Ovary (tissue), 10 donors: ENCODE measurements around the gene TMEM252. TPM values are rescaled to one million over a fixed set of nuclear protein-coding genes. Genes with fewer than 3 reads are reported as not detected.

Source experiments
- DNase-seq, 5 donors: peaks; one replicate each; pipeline ENCODE4 v3.0.0-alpha.2; 2019 to 2020
- H3K27ac ChIP-seq, 2 donors: fragments of 200-600 bp; one replicate each; pipeline versions ENCODE4 v1.5.1 to v1.8.0; 2019 to 2022
- H3K27me3 ChIP-seq: fragments of 200-600 bp; one replicate; pipeline ENCODE4 v1.8.0; 2022
- H3K36me3 ChIP-seq: fragments of 200-600 bp; sonication (generic); one replicate; pipeline ENCODE4 v1.5.1; 2019
- H3K4me1 ChIP-seq: one replicate; pipeline ENCODE4 v1.8.1; 2013; ENCODE audit warnings: mild to moderate bottlenecking, moderate library complexity; ENCODE audit not compliant: insufficient read depth
- H3K4me3 ChIP-seq: fragments of 200-600 bp; sonication (generic); one replicate; pipeline ENCODE4 v1.5.1; 2017
- H3K9me3 ChIP-seq, 2 donors: fragments of 200-600 bp in 1 of 2; sonication (generic) in 1 of 2; one replicate each; pipeline versions ENCODE4 v1.5.1 to v1.8.1; 2013 to 2019; ENCODE audit warnings: mild to moderate bottlenecking in 1 of 2, moderate library complexity in 1 of 2
- EP300 ChIP-seq: sonication (generic); formaldehyde crosslinking; IDR thresholded peaks from one replicate; pipeline ENCODE4 v1.6.1; 2017; ENCODE audit warnings: antibody characterized with exemption
- POLR2A ChIP-seq: fragments of 450-650 bp; IDR thresholded peaks from one replicate; pipeline ENCODE4 v1.6.1; 2017; ENCODE audit warnings: antibody characterized with exemption, mild to moderate bottlenecking, moderate library complexity
- WGBS, 3 donors: extraction: QIAGEN DNeasy Blood & Tissue Kit in 1 of 3; methylation state at CpG; one replicate each; pipeline versions ENCODE4 v1.1.5 to v1.1.7; 2013 to 2017; 5-methylcytosine and 5-hydroxymethylcytosine counted together
- intact Hi-C, 4 donors: fragments of 100-400 bp; cut with DNase I; formaldehyde crosslinking; loops; one replicate each; pipeline versions ENCODE4 v1.11.0 to v1.15.1; 2022 to 2023
- long read RNA-seq, 3 donors: library from polyadenylated mRNA in 2 of 3; unstranded in 2 of 3; transcript quantifications; one replicate each; pipeline ENCODE4 v2.0.0 and lab custom pipeline, GENCODE V29; 2021 to 2026
- polyA plus RNA-seq, 2 donors: library from polyadenylated mRNA; stranded (reverse); fragments of 200-250 nt in 1 of 2; fragments of 350-450 nt in 1 of 2; fragmentation: Illumina TruSeq in 1 of 2; extraction: RNeasy Lipid Tissue Mini Kit (QIAGEN cat#74804) in 1 of 2; gene quantifications; one replicate each; pipeline ENCODE4 v1.2.3, GENCODE V29; 2013 to 2014
- total RNA-seq, 7 donors: library from RNA; depleted of rRNA in 2 of 7; stranded (reverse); fragments of >200 nt in 2 of 7; fragmentation: NEBNext Ultra II Directional in 3 of 7; extraction: Animal tissue kit (Norgen Biotek cat#: 25700) in 3 of 7; gene quantifications; one replicate each; pipeline versions ENCODE4 v1.1.0 to v1.2.4, GENCODE V29; 2016 to 2023
- TF ChIP-seq, protein P1 (sequence below), 3 donors: fragments of 450-650 bp in 2 of 3; fragments of 200-600 bp in 1 of 3; IDR thresholded peaks; one replicate each; pipeline versions ENCODE4 v1.5.1 to v1.8.0; 2016 to 2022; ENCODE audit warnings: antibody characterized with exemption in 3 of 3, mild to moderate bottlenecking in 1 of 3
- donor health status: DM: no; HTN: no; CAD: no; lungs with moderate emphysema.
- donor health status: DM: no; HTN: no; CAD: no.
- donor health status: Bipolar disorder and iron deficiency.
- donor health status: DM: yes; HTN: yes; CAD: no.
- donor health status: DM: no; HTN: no; CAD: no.
- donor health status: DM: yes; HTN: yes; CAD: no.

The TMEM252 gene
- under 1 TPM in 1 of 7 donors, not detected in 6; 0.24 TPM for total RNA-seq
- not detected for polyA plus RNA-seq
- long read RNA-seq, donor 1: 0 reads
- long read RNA-seq, donor 2: 0 reads
- long read RNA-seq, donor 3: 0 reads

DNA sequence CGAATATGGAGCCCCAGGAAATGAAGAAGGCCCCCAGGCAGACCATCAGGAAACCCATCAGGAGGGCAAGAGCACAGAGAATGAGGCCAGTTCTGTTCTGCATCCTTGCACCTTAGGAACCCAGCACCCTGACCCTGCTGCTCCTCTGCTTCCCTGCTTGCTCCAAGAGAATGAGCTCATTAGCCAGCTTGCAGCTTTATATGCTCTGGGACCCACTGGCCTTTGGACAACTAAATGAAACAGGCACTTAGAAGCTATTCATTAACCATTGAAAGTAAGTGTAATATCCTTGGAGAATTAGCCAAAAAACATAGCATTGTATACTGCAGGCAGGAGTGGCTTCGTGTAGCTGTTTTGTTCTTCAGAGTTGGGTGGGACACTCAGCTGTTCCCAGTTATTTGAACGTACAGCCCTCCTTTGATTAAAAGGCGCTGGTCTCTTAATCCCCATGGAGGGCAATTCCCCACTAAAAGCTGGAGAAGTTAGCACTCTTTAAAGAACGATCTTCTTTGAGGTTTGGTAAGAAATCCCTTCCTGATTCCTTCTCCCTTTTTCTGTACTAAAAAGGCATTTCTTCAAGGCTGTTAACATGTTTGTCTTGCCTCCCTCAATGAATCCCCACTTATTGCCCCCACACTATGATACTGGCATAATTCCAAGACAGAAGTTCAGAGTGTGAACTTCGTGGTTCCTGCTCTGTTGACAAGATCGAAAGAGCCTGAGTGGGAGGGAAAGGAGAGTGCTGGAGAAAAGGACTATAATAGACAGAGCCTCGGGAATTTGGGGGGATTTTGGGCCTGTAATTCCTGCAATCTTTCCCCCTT, at the start of gene TMEM252:
TMEM252 (minus strand) TSS at position 172 of the 824 bp plus-strand sequence; CDS start at position 103, 69 bp downstream.
- no peaks in the 10 kb centered on the region for H3K36me3 ChIP-seq
- DNase-seq: no peak
- no peaks in the 10 kb centered on the region for H3K27me3 ChIP-seq
- WGBS, 3 donors: 15 to 22% (median 20%) methylated on average over 8 of the region's 8 CpGs
- intact Hi-C loops: no loop called here
- no peaks in the 10 kb centered on the region for H3K9me3 ChIP-seq
- no peak within 1 kb of the TSS for H3K4me3 ChIP-seq
- H3K27ac ChIP-seq: no peak within 1 kb of the TSS
- H3K4me1 ChIP-seq: no peaks in the 10 kb centered on the region
- no peak for TF ChIP-seq EP300
- TF ChIP-seq POLR2A: no peak
- TF ChIP-seq, protein P1, sequence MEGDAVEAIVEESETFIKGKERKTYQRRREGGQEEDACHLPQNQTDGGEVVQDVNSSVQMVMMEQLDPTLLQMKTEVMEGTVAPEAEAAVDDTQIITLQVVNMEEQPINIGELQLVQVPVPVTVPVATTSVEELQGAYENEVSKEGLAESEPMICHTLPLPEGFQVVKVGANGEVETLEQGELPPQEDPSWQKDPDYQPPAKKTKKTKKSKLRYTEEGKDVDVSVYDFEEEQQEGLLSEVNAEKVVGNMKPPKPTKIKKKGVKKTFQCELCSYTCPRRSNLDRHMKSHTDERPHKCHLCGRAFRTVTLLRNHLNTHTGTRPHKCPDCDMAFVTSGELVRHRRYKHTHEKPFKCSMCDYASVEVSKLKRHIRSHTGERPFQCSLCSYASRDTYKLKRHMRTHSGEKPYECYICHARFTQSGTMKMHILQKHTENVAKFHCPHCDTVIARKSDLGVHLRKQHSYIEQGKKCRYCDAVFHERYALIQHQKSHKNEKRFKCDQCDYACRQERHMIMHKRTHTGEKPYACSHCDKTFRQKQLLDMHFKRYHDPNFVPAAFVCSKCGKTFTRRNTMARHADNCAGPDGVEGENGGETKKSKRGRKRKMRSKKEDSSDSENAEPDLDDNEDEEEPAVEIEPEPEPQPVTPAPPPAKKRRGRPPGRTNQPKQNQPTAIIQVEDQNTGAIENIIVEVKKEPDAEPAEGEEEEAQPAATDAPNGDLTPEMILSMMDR (IDR thresholded peaks at IDR 0.05): no peak

DNA sequence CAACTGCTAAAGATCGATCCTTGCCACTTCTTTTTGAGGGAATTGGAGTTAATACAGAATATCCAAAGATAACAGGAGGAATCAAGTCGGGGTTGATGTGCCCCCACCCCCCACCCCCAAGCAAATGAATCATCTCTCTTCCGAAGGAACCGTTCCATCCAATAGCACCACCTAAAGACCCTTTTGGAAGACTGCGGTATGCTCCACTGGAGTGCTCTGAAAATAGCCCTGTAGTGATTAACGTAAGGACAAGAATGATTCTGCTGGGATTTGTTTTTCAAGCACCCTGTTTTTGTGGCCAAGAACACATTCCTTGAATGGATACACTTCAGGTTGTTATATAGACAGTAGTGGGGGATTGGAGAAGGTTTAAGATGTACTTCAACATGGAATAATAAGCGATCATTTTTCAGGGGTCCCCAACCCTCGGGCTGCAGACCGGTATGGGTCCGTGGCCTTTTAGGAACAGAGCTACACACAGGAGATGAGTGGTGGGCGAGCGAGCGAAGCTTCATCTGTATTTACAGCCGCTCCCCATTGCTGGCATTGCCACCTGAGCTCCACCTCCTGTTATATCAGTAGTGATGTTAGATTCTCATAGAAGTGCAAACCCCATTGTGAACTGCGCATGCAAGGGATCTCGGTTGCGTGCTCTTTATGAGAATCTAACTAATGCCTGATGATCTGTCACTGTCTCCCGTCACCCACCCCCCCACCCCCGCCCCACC, 44.5 kb upstream of the TMEM252 start:
- Histone ChIP-seq H3K27ac (no peak overlapping the region), H3K4me1 (no peaks in the 10 kb centered on the region), H3K9me3 (no peaks in the 10 kb centered on the region), H3K4me3 (no peak overlapping the region), H3K27me3 (no peaks in the 10 kb centered on the region), H3K36me3 (no peaks in the 10 kb centered on the region)
- intact Hi-C loops: loop anchor here in 1 of 4 donors (10.0 kb wide), 3 partner anchors 370 to 440 kb away; no protein-coding TSS in a partner anchor
- TF ChIP-seq EP300 (no peak), POLR2A (no peak)
- TF ChIP-seq, protein P1 (IDR thresholded peaks at IDR 0.05): no peak
- WGBS, 3 donors: 77 to 79% (median 77%) methylated on average over 19 of the region's 19 CpGs
- no peak for DNase-seq

DNA sequence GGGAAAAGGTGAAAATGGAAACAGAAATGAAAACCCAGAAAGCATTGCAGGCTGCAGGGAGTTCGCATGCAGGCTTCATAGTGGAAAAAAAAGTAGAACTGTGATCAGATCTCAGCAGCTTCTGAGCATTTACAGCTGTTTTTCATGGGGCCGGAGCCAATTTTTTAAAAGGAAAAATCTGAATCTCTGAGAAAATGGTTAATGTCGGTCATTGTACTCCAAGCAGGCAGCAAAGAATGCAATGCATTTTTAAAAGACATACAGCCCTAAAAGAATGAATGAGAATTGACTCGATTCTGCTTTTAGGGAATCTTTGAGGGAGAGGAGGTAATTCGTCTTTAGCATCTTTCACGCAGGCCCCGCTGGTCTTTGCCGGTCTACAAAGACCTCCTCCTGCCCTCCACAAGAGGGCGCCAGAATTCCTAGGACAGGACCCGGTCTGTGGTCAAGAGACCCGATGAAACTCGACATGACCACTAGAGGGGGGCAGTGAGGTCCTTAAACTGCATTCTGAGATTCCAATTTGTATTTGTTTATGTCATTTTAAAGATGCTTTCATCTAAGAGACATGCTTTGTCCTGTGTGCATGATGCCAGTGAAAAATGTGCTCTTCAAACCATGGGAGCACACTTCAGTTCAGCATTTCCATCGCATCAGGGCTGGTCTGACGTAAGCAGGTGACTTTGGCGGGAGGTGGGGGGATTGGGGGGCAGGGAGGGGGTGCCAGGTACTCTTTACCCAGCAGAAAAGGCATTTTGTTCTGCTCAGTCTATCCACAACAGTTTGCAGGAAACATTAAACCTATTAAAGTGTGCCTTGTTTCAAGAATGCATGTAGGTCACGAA, 43.7 kb upstream of the TMEM252 start:
- Histone ChIP-seq H3K9me3 (no peaks in the 10 kb centered on the region), H3K27me3 (no peaks in the 10 kb centered on the region), H3K4me1 (no peaks in the 10 kb centered on the region), H3K36me3 (no peaks in the 10 kb centered on the region), H3K27ac (no peak overlapping the region), H3K4me3 (no peak overlapping the region)
- TF ChIP-seq, protein P1 (IDR thresholded peaks at IDR 0.05): peak; percentile 53 to 66 (median 66)
- no peak for TF ChIP-seq POLR2A
- TF ChIP-seq EP300: no peak
- intact Hi-C loops: loop anchor here in 1 of 4 donors (10.0 kb wide), 3 partner anchors 370 to 440 kb away; no protein-coding TSS in a partner anchor
- WGBS, 3 donors: 16 to 21% (median 18%) methylated on average over 16 of the region's 16 CpGs
- DNase-seq: peak; percentile 59 to 78 (median 74)

DNA sequence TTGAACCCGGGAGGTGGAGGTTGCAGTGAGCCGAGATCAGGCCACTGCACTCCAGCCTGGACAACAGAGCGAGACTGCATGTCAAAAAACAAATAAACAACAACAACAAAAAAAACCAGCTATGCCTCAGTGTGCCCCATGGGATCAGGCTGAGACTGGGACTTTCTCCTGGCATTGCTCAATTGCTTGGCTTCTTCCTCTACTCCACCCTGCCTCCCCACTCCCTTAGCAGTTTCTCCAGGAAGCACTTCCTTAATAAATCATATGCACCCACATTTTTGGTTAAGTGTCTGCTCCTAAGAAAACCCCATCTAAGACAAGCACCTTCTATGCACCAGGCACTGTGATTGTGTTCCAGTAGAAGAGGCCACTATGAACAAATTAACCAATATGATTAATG, 41.0 kb upstream of the TMEM252 start:
- no peak overlapping the region for H3K4me3 ChIP-seq
- intact Hi-C loops: loop anchor here in 1 of 4 donors (10.0 kb wide), 3 partner anchors 373 to 443 kb away; no protein-coding TSS in a partner anchor
- 87 to 95% (median 89%) methylated on average over 3 of the region's 3 CpGs for WGBS, 3 donors
- no peaks in the 10 kb centered on the region for H3K9me3 ChIP-seq
- H3K27ac ChIP-seq: no peak overlapping the region
- no peaks in the 10 kb centered on the region for H3K36me3 ChIP-seq
- TF ChIP-seq EP300 (no peak), POLR2A (no peak)
- TF ChIP-seq, protein P1 (IDR thresholded peaks at IDR 0.05): no peak
- no peaks in the 10 kb centered on the region for H3K4me1 ChIP-seq
- no peak for DNase-seq
- no peaks in the 10 kb centered on the region for H3K27me3 ChIP-seq
